ENCODE data around the gene TAS1R2. TPM values are rescaled to one million over a fixed set of nuclear protein-coding genes. Genes with fewer than 3 reads are reported as not detected.

The TAS1R2 gene
- total and polyA plus RNA-seq, 2 of the 4 experiments (the other 2 are of a cell fraction), result not detected

DNA sequence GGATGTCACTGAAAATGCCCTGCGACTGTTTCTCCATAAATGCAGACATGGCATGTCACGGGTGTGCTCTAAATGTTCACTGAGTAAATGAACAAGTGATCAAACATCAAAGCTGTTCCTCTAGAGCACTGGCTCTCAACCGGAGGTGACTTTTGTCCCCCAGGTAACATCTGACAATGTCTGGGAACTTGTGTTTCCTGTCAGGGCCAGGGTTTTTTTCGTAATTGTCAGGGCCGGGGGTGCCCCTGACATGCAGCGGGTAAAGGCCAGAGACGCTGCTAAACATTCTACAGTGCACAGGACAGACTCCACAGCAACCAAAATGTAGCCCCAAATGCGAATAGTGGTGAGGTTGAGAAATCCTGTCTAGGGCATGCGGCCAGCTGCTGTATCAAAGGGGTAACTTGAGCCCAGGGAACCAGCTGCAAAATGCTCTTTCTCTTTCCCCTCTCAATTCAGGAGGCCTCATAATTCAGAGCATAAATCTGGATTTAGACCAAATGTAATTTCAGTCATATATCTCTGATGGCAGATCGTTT is 40.9 kb upstream of the TAS1R2 start:
- Histone ChIP-seq H2AFZ (replicated peaks; ENCODE audit: low read length, poor library complexity) (no peak overlapping the region), H3K4me1 (ENCODE audit: control insufficient read depth, insufficient read depth, low read length) (peaks cover 2% of the 10 kb centered on the region), H3K27ac (ENCODE audit: insufficient read depth, low read length) (no peak overlapping the region), H3K4ac (ENCODE audit: low read depth, low read length) (no peak overlapping the region), H4K91ac (ENCODE audit: insufficient read depth, low read depth, low read length) (no peak overlapping the region), H4K8ac (ENCODE audit: low read depth in 2 of 2, low read length in 2 of 2) (no peak overlapping the region), H4K20me1 (ENCODE audit: insufficient read depth, low read length) (no peaks in the 10 kb centered on the region; the same call in 1 of the 2 replicates), H2BK20ac (ENCODE audit: low read depth, low read length) (no peak overlapping the region), H2BK15ac (ENCODE audit: low read depth, low read length) (no peak overlapping the region), H3K4me3 (ENCODE audit: insufficient read depth, low read depth, low read length) (no peak overlapping the region), H3K56ac (ENCODE audit: extremely low read depth, insufficient read depth, low read length) (no peak overlapping the region), H4K5ac (ENCODE audit: low read depth, low read length) (no peak overlapping the region), H3K18ac (ENCODE audit: low read depth, low read length) (no peak overlapping the region), H3K9me1 (ENCODE audit: insufficient read depth, low read length) (0 out of 2 replicates have a peak, but pooled peaks cover 5% of the 10 kb centered on the region), H3K79me1 (ENCODE audit: low read depth in 1 of 2, low read length in 2 of 2) (peaks cover 0 to 12% of the 10 kb centered on the region in 2 experiments; a peak in 1 of 4 replicates), H3K9me3 (ENCODE audit: control insufficient read depth, insufficient read depth, low read length) (no peaks in the 10 kb centered on the region), H3K23ac (ENCODE audit: low read depth, low read length) (no peak overlapping the region), H3K9ac (ENCODE audit: low read depth, low read length) (no peak overlapping the region), H3K14ac (replicated peaks; ENCODE audit: low read depth, low read length) (no peak overlapping the region), H2BK5ac (ENCODE audit: low read depth, low read length, poor library complexity, severe bottlenecking) (no peak overlapping the region), H3K4me2 (ENCODE audit: low read depth, low read length) (no peak overlapping the region; the same call in 1 of the 2 replicates), H3K27me3 (ENCODE audit: control insufficient read depth, insufficient read depth, low read length) (no peaks in the 10 kb centered on the region), H2AK9ac (replicated peaks; ENCODE audit: low read depth, low read length, poor library complexity) (no peak overlapping the region), H3K36me3 (ENCODE audit: control insufficient read depth, insufficient read depth, low read length) (no peaks in the 10 kb centered on the region), H2AK5ac (ENCODE audit: low read depth, low read length) (no peak overlapping the region), H2BK120ac (ENCODE audit: low read depth, low read length) (no peak overlapping the region)
- dilution Hi-C loops (cut with HindIII; ENCODE audit: low sequenced_read_pairs, unreplicated experiment), result no loop called here
- no peak for ATAC-seq (ENCODE audit: low read depth)
- TF ChIP-seq CHD1 (IDR thresholded peaks at IDR 0.05; ENCODE audit: low read depth, low read length), result no peak
- TF ChIP-seq ELK1 (IDR thresholded peaks at IDR 0.05; ENCODE audit: borderline replicate concordance, low read depth, low read length), result no peak
- no peak for TF ChIP-seq CTCF (conservative IDR thresholded peaks at IDR 0.05; ENCODE audit: low read depth, low read length)
- TF ChIP-seq MXI1 (IDR thresholded peaks at IDR 0.05; ENCODE audit: borderline replicate concordance, low read depth, low read length), result no peak
- no peak for TF ChIP-seq BHLHE40 (IDR thresholded peaks at IDR 0.05; ENCODE audit: low read depth, low read length)
- TF ChIP-seq POLR2A (IDR thresholded peaks at IDR 0.05; ENCODE audit: low read depth, low read length), result no peak
- no peak for TF ChIP-seq RFX5 (IDR thresholded peaks at IDR 0.05; ENCODE audit: low read depth, low read length)
- TF ChIP-seq NFE2L2 (IDR thresholded peaks at IDR 0.05; ENCODE audit: low read depth, low read length), result no peak
- no peak for TF ChIP-seq USF2 (IDR thresholded peaks at IDR 0.05; ENCODE audit: low read depth, low read length)
- TF ChIP-seq CEBPB (IDR thresholded peaks at IDR 0.05; ENCODE audit: low read depth, low read length), result no peak
- TF ChIP-seq RAD21 (IDR thresholded peaks at IDR 0.05; ENCODE audit: low read length), result no peak
- CTCF ChIA-PET, result no interaction called here
- in situ Hi-C loops (cut with MboI; ENCODE audit: low sequenced_read_pairs), result no loop called here
- intact Hi-C loops (cut with micrococcal nuclease), result no loop called here
- no TSS peak for BruUV-seq (replicated peaks)
- peak; percentile 60 for DNase-seq
- 70% methylated on average over 5 of the region's 10 CpGs; no CpG with 5 or more reads in 1 of the 2 experiments for WGBS, 2 experiments (ENCODE audit: extremely low coverage in 2 of 2, insufficient read length in 1 of 2)
- POLR2A ChIA-PET (ENCODE audit: unreplicated experiment), result no interaction called here
